Measurements from ENCODE around the gene CCDC83.
"Not testable (repeated sequence)": the region's sequence is repeated elsewhere in the genome, so short reads cannot be mapped to it uniquely, and the experiment has no call there.

CCDC83 gene

GRCh38 chr11:85844439-85845123 lies 10.6 kb upstream of the CCDC83 start:
- Histone ChIP-seq H3K36me3 (ENCODE audit: control insufficient read depth, insufficient read depth, low read length) (no peaks in the 10 kb centered on the region), H3K4me3 (ENCODE audit: low read length) (no peak overlapping the region), H3K27me3 (ENCODE audit: control insufficient read depth, insufficient read depth, low read length) (no peaks in the 10 kb centered on the region), H3K9ac (ENCODE audit: low read length) (no peak overlapping the region), H3K4me1 (ENCODE audit: control insufficient read depth, insufficient read depth, low read length) (no peaks in the 10 kb centered on the region), H3K27ac (ENCODE audit: low read depth, low read length) (no peak overlapping the region)

- no peaks in the 10 kb centered on the region for H3K4me1 ChIP-seq (ENCODE audit: control insufficient read depth, insufficient read depth, low read length)
- H3K36me3 ChIP-seq (ENCODE audit: control insufficient read depth, insufficient read depth, low read length) = no peaks in the 10 kb centered on the region
- H3K4me3 ChIP-seq (ENCODE audit: low read length) = no peak overlapping the region
- no peak overlapping the region for H3K27ac ChIP-seq (ENCODE audit: low read depth, low read length)
- no peaks in the 10 kb centered on the region for H3K27me3 ChIP-seq (ENCODE audit: control insufficient read depth, insufficient read depth, low read length)
- H3K9ac ChIP-seq (ENCODE audit: low read length) = no peak overlapping the region
Measured at GRCh38 chr11:85845124-85845631, 10.0 kb upstream of the CCDC83 start.

DNA sequence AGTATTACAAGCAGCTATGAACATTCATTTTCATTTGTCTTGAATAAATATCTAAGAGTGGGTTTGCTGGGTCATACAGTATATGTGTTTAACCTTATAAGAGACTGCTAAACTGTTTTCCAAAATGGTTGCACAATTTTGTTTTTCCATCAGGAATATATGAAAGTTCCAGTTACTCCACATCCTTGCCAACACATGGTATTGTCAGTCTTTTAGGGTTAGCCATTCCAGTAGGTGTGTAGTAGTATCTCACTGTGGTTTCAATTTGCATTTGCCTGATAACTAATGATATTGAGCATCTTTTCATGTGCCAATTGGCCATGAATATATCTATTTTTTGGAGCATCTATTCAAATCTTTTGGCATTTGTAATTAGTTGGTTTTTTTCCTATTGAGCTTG lies 7.7 kb upstream of the CCDC83 start:
- Histone ChIP-seq H3K9ac (ENCODE audit: low read length) (no peak overlapping the region), H3K4me3 (ENCODE audit: low read length) (no peak overlapping the region), H3K27me3 (ENCODE audit: control insufficient read depth, insufficient read depth, low read length) (no peaks in the 10 kb centered on the region), H3K36me3 (ENCODE audit: control insufficient read depth, insufficient read depth, low read length) (no peaks in the 10 kb centered on the region), H3K4me1 (ENCODE audit: control insufficient read depth, insufficient read depth, low read length) (no peaks in the 10 kb centered on the region), H3K27ac (ENCODE audit: low read depth, low read length) (no peak overlapping the region)

DNA sequence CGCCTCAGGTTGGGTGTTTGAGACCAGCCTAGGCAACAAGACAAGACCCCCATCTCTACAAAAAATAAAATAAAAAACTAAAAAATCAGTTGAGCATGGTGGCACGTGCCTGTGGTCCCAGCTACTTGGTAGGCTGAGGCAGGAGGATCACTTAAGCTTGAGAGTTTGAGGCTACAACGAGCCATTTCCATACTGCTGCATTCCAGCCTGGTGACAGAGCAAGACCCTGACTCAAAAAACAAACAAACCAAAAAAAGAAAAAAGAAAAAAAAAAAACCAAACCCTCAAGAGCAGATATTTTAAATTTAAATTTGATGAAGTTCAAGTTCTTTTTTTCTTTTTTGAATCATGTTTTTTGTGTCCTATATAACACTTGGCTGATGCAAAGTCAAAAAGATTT lies 7.2 kb upstream of the CCDC83 start:
- H3K36me3 ChIP-seq (ENCODE audit: control insufficient read depth, insufficient read depth, low read length) = no peaks in the 10 kb centered on the region
- H3K27ac ChIP-seq (ENCODE audit: low read depth, low read length) = no peak overlapping the region

GRCh38 chr11:85848556-85848955 lies 6.6 kb upstream of the CCDC83 start:
- Histone ChIP-seq H3K9ac (ENCODE audit: low read length) (no peak overlapping the region), H3K4me3 (ENCODE audit: low read length) (no peak overlapping the region), H3K4me1 (ENCODE audit: control insufficient read depth, insufficient read depth, low read length) (no peaks in the 10 kb centered on the region), H3K27me3 (ENCODE audit: control insufficient read depth, insufficient read depth, low read length) (no peaks in the 10 kb centered on the region), H3K36me3 (ENCODE audit: control insufficient read depth, insufficient read depth, low read length) (no peaks in the 10 kb centered on the region), H3K27ac (ENCODE audit: low read depth, low read length) (no peak overlapping the region)

More for the DNA sequence above, 7.2 kb upstream of the CCDC83 start:
- H3K4me1 ChIP-seq (ENCODE audit: control insufficient read depth, insufficient read depth, low read length) = no peaks in the 10 kb centered on the region
- H3K4me3 ChIP-seq (ENCODE audit: low read length) = no peak overlapping the region
- no peak overlapping the region for H3K9ac ChIP-seq (ENCODE audit: low read length)
- H3K27me3 ChIP-seq (ENCODE audit: control insufficient read depth, insufficient read depth, low read length) = no peaks in the 10 kb centered on the region

DNA sequence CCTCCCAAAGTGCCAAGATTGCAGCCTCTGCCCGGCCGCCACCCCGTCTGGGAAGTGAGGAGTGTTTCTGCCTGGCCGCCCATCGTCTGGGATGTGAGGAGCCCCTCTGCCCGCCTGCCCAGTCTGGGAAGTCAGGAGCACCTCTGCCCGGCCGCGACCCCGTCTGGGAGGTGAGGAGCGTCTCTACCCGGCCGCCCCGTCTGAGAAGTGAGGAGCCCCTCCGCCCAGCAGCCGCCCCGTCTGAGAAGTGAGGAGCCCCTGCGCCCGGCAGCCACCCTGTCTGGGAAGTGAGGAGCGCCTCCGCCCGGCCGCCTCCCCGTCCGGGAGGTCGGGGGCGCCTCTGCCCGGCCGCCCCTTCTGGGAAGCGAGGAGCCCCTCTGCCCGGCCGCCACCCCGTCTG lies 2.4 kb upstream of the CCDC83 start:
- not testable (repeated sequence) for H3K4me3 ChIP-seq (ENCODE audit: low read length); H3K4me1 ChIP-seq (ENCODE audit: control insufficient read depth, insufficient read depth, low read length); H3K27ac ChIP-seq (ENCODE audit: low read depth, low read length); H3K9ac ChIP-seq (ENCODE audit: low read length); H3K36me3 ChIP-seq (ENCODE audit: control insufficient read depth, insufficient read depth, low read length); H3K27me3 ChIP-seq (ENCODE audit: control insufficient read depth, insufficient read depth, low read length)

DNA sequence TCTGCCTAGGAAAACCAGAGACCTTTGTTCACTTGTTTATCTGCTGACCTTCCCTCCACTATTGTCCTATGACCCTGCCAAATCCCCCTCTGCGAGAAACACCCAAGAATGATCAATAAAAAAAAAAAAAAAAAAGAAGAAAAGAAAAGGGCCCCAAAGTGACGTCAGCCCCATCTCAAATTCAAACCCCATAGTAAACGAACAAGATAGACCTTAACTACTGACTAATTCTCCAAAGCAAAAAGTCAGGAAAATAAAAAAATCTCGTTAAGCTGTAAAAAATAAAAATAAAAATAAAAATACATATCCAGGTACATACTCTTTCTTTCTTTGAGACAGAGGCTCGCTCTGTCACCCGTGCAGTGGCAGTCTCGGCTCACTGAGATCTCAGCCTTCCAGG lies 1.6 kb upstream of the CCDC83 start:
- H3K27me3 ChIP-seq (ENCODE audit: control insufficient read depth, insufficient read depth, low read length); H3K4me3 ChIP-seq (ENCODE audit: low read length); H3K4me1 ChIP-seq (ENCODE audit: control insufficient read depth, insufficient read depth, low read length); H3K27ac ChIP-seq (ENCODE audit: low read depth, low read length); H3K9ac ChIP-seq (ENCODE audit: low read length); H3K36me3 ChIP-seq (ENCODE audit: control insufficient read depth, insufficient read depth, low read length): not testable (repeated sequence)

- peak overlapping the region; percentile 81 for H3K27ac ChIP-seq (ENCODE audit: low read depth, low read length)
- H3K27me3 ChIP-seq (ENCODE audit: control insufficient read depth, insufficient read depth, low read length) = no peaks in the 10 kb centered on the region
- no peak overlapping the region for H3K9ac ChIP-seq (ENCODE audit: low read length)
- H3K4me3 ChIP-seq (ENCODE audit: low read length) = peak overlapping the region; percentile 85
- peaks cover 3% of the 10 kb centered on the region for H3K4me1 ChIP-seq (ENCODE audit: control insufficient read depth, insufficient read depth, low read length)
- no peaks in the 10 kb centered on the region for H3K36me3 ChIP-seq (ENCODE audit: control insufficient read depth, insufficient read depth, low read length)
Measured at GRCh38 chr11:85854212-85854556, 999 bp upstream of the CCDC83 start.

- H3K27me3 ChIP-seq (ENCODE audit: control insufficient read depth, insufficient read depth, low read length) = no peaks in the 10 kb centered on the region
- peak overlapping the region; percentile 81 for H3K27ac ChIP-seq (ENCODE audit: low read depth, low read length)
- peaks cover 3% of the 10 kb centered on the region for H3K4me1 ChIP-seq (ENCODE audit: control insufficient read depth, insufficient read depth, low read length)
- H3K9ac ChIP-seq (ENCODE audit: low read length) = peak overlapping the region; percentile 58
- peak overlapping the region; percentile 85 for H3K4me3 ChIP-seq (ENCODE audit: low read length)
- H3K36me3 ChIP-seq (ENCODE audit: control insufficient read depth, insufficient read depth, low read length) = no peaks in the 10 kb centered on the region
Measured at GRCh38 chr11:85854557-85855340, 434 bp upstream of the CCDC83 start.

DNA sequence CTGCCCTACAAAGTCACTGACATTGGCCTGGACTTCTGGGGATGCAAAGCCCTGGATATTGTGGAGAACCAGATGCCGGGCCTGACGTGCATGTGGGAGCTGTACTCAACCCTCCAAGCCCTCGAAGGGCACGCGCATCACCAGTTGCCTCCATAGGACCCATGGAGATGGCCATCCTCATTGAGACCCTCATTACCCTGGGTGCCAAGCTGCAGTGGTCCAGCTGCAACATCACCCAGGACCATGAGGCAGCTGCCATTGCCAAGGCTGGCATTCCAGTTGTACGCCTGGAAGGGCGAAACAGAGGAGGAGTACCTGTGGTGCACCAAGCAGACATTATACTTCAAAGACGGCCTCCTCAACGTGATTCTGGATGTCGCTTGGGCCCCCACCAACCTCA lies 1.9 kb downstream of the CCDC83 start:
- Histone ChIP-seq H3K4me1 (ENCODE audit: control insufficient read depth, insufficient read depth, low read length) (peaks cover 3% of the 10 kb centered on the region), H3K27me3 (ENCODE audit: control insufficient read depth, insufficient read depth, low read length) (no peaks in the 10 kb centered on the region), H3K36me3 (ENCODE audit: control insufficient read depth, insufficient read depth, low read length) (no peaks in the 10 kb centered on the region), H3K27ac (ENCODE audit: low read depth, low read length) (no peak overlapping the region), H3K4me3 (ENCODE audit: low read length) (no peak overlapping the region), H3K9ac (ENCODE audit: low read length) (no peak overlapping the region)

DNA sequence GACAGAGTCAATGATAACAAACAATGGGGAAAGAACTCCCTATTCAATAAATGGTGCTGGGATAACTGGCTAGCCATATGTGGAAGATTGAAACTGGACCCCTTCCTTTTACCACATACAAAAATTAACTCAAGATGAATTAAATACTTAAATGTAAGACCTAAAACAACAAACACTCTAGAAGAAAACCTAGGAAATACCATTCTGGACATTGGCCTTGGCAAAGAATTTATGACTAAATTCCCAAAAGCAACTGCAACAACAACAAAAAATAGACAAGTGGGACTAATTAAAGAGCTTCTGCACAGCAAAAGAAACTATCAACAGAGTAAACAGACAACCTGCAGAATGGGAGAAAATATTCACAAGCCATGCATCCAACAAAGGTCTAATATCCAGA lies 4.4 kb downstream of the CCDC83 start:
- H3K36me3 ChIP-seq (ENCODE audit: control insufficient read depth, insufficient read depth, low read length); H3K4me3 ChIP-seq (ENCODE audit: low read length); H3K4me1 ChIP-seq (ENCODE audit: control insufficient read depth, insufficient read depth, low read length); H3K9ac ChIP-seq (ENCODE audit: low read length); H3K27me3 ChIP-seq (ENCODE audit: control insufficient read depth, insufficient read depth, low read length); H3K27ac ChIP-seq (ENCODE audit: low read depth, low read length): not testable (repeated sequence)

DNA sequence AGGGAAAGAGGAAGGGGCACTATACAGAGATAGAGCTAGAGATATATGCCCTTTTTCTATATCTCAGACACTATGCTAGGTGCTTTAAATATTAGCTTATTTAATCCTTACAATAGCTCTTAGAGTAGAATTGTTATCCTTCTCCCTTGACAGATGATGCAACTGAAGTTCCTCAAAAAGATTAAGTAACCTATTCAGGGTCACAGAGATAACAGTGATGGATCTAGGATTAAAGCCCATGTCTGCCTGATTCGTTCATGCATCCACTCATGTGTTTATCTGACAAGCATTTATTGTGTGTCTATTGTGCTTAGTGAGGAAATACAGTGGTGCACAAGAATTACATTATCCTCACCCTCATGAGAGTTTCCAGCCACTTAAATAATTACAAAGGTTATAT lies 8.7 kb downstream of the CCDC83 start:
- Histone ChIP-seq H3K4me1 (ENCODE audit: control insufficient read depth, insufficient read depth, low read length) (no peaks in the 10 kb centered on the region), H3K9ac (ENCODE audit: low read length) (no peak overlapping the region), H3K4me3 (ENCODE audit: low read length) (no peak overlapping the region), H3K27me3 (ENCODE audit: control insufficient read depth, insufficient read depth, low read length) (no peaks in the 10 kb centered on the region), H3K27ac (ENCODE audit: low read depth, low read length) (no peak overlapping the region), H3K36me3 (ENCODE audit: control insufficient read depth, insufficient read depth, low read length) (no peaks in the 10 kb centered on the region)

Measured in rectal smooth muscle tissue (tissue), 1 donor.